HL-60/S4 treated with retinoic acid at 250 ng/mL for 4 days and 3 days (cell line): ENCODE measurements around the gene UBE2E2.

Experiments used
- in situ Hi-C: fragments of 300-500 bp; cut with MboI; formaldehyde crosslinking; loops from 2 replicates; pipeline ENCODE4 v1.7.0; 2022; ENCODE audit warnings: low sequenced_read_pairs

Gene UBE2E2

GRCh38 chr3:23567917-23568316 lies 364.8 kb downstream of the UBE2E2 start:
- in situ Hi-C loops = no loop called here

GRCh38 chr3:23573827-23574226 lies 370.7 kb downstream of the UBE2E2 start:
- in situ Hi-C loops = no loop called here

GRCh38 chr3:23574822-23575315 lies 371.7 kb downstream of the UBE2E2 start:
- in situ Hi-C loops = no loop called here

GRCh38 chr3:23575697-23576096 lies 372.6 kb downstream of the UBE2E2 start:
- in situ Hi-C loops = no loop called here

GRCh38 chr3:23576379-23576959 lies 373.3 kb downstream of the UBE2E2 start:
- in situ Hi-C loops = no loop called here

- in situ Hi-C loops = no loop called here
These were observed 377.1 kb downstream of the UBE2E2 start for GRCh38 chr3:23580096-23580713.

- in situ Hi-C loops = no loop called here
These were observed 381.0 kb downstream of the UBE2E2 start for GRCh38 chr3:23583980-23584740.

GRCh38 chr3:23587513-23587912 lies 384.4 kb downstream of the UBE2E2 start:
- in situ Hi-C loops = no loop called here

- in situ Hi-C loops = no loop called here
These were observed 385.4 kb downstream of the UBE2E2 start for GRCh38 chr3:23588547-23588946.

- in situ Hi-C loops = no loop called here
These were observed 386.5 kb downstream of the UBE2E2 start for GRCh38 chr3:23589602-23590001.

GRCh38 chr3:23590424-23591273 lies 387.5 kb downstream of the UBE2E2 start:
- in situ Hi-C loops = no loop called here

GRCh38 chr3:23591374-23591773 lies 388.2 kb downstream of the UBE2E2 start:
- in situ Hi-C loops = no loop called here

GRCh38 chr3:23592961-23593931 lies 390.1 kb downstream of the UBE2E2 start:
- in situ Hi-C loops = no loop called here

GRCh38 chr3:23594066-23594465 lies 390.9 kb downstream of the UBE2E2 start:
- in situ Hi-C loops = no loop called here

- in situ Hi-C loops = no loop called here
These were observed 392.0 kb downstream of the UBE2E2 start for GRCh38 chr3:23594894-23595670.

GRCh38 chr3:23595851-23596250 lies 392.7 kb downstream of the UBE2E2 start:
- in situ Hi-C loops = no loop called here

GRCh38 chr3:23600167-23600871 lies 397.2 kb downstream of the UBE2E2 start:
- in situ Hi-C loops = no loop called here

- in situ Hi-C loops = no loop called here
These were observed 398.1 kb downstream of the UBE2E2 start for GRCh38 chr3:23601091-23601822.
